ENCODE results near the gene LHPP. TPM values are rescaled to one million over a fixed set of nuclear protein-coding genes. Genes with fewer than 3 reads are reported as not detected.

LHPP gene
- total and polyA plus RNA-seq, 8 donors = 12.2 to 26.8 (median 15.0) TPM

DNA sequence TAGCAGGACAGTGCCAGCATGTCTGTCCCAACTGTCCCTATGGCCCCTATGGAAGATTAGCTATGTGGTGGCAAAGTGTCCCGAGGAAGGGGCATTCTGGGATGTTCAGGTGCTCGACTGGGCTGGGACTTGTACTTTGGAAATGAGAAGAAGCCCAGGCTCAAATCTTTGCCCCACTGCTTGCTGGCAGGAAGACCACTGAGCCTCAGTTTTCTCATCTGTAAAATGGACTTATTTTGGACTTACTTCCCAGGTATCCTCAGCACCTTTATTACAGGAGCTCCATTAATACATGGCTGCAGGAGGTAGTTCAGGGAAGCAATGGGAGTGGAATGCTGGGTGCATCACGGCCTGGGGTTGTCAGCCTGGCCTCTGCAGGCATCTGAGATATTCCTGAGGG is 71.2 kb downstream of the LHPP start:
- no peak for ATAC-seq
- Histone ChIP-seq H3K36me3 (no peaks in the 10 kb centered on the region), H3K4me3 (no peak overlapping the region), H3K9me3 (no peaks in the 10 kb centered on the region), H3K27me3 (no peaks in the 10 kb centered on the region), H3K27ac (no peak overlapping the region), H3K4me1 (peaks cover 0 to 36% of the 10 kb centered on the region in 2 donors)
- intact Hi-C loops (cut with DNase I) = loop anchor here in 1 of 2 donors (5.0 kb wide), 2 partner anchors 210 to 290 kb away; partner anchors contain the start of gene FAM53B
- TF ChIP-seq, protein P1, sequence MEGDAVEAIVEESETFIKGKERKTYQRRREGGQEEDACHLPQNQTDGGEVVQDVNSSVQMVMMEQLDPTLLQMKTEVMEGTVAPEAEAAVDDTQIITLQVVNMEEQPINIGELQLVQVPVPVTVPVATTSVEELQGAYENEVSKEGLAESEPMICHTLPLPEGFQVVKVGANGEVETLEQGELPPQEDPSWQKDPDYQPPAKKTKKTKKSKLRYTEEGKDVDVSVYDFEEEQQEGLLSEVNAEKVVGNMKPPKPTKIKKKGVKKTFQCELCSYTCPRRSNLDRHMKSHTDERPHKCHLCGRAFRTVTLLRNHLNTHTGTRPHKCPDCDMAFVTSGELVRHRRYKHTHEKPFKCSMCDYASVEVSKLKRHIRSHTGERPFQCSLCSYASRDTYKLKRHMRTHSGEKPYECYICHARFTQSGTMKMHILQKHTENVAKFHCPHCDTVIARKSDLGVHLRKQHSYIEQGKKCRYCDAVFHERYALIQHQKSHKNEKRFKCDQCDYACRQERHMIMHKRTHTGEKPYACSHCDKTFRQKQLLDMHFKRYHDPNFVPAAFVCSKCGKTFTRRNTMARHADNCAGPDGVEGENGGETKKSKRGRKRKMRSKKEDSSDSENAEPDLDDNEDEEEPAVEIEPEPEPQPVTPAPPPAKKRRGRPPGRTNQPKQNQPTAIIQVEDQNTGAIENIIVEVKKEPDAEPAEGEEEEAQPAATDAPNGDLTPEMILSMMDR (IDR thresholded peaks at IDR 0.05) = no peak
- no peak for DNase-seq

DNA sequence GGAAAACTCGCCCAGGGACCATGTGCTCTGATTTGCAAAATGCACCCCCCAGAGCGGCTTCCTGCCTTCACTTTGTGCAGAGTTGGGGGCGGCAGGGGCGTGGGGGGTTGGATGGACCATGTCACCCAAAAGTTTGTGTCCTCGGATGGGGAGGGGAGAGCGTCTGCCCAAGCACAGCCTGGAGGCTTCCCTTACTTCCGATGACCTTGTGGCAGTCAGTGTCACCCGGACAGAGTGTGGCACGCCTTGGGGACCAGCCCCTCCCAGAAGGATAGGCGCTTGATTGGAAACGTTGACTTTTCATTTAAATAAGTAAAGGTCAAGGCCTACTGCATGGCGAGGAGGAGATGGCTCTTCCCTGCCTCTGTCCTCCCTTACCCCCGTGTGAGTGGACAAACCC is 71.6 kb downstream of the LHPP start:
- no peak overlapping the region for H3K4me3 ChIP-seq
- TF ChIP-seq, protein P1 (IDR thresholded peaks at IDR 0.05) = no peak
- ATAC-seq (no peak), DNase-seq (no peak)
- no peaks in the 10 kb centered on the region for H3K27me3 ChIP-seq
- no peaks in the 10 kb centered on the region for H3K9me3 ChIP-seq
- H3K36me3 ChIP-seq = no peaks in the 10 kb centered on the region
- no peak overlapping the region for H3K27ac ChIP-seq
- peaks cover 0 to 36% of the 10 kb centered on the region in 2 donors for H3K4me1 ChIP-seq
- intact Hi-C loops (cut with DNase I) = loop anchor here in 1 of 2 donors (5.0 kb wide), 2 partner anchors 209 to 289 kb away; partner anchors contain the start of gene FAM53B

DNA sequence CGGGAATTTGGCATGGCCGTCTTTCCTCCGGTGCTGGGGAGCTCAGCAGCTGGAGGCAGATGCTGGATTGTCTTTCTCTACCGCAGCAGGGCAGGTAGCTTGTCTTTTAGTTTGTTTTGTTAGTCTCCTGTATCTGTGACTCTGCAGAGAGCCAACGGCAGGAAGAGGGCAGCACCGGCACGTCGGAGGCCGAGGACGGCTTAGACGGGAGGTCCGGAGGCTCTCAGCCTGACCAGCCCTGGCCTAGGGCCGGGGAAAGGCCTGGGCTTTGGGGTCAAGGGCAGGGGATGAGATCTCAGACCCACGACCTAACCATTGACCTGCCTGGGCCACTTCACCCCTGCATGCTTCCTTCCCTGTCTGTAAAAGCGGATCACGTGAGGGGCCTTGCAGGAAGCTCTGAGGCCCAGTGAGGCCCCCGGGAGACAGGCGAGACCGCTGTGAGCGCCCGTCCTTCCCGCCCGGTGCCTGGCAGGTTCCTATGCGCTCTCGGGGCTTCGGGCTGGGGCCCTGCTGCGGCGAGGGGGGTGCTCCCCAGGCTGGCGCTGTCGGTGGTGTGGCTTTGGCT is 72.7 kb downstream of the LHPP start:
- Histone ChIP-seq H3K27ac (peak overlapping the region in 1 of 2 donors; percentile 68), H3K4me3 (no peak overlapping the region), H3K27me3 (no peaks in the 10 kb centered on the region), H3K4me1 (peaks cover 0 to 36% of the 10 kb centered on the region in 2 donors), H3K36me3 (no peaks in the 10 kb centered on the region), H3K9me3 (no peaks in the 10 kb centered on the region)
- DNase-seq = peak; percentile 32 to 87 (median 54)
- intact Hi-C loops (cut with DNase I) = loop anchor here in 1 of 2 donors (5.0 kb wide), 2 partner anchors 208 to 288 kb away; partner anchors contain the start of gene FAM53B
- ATAC-seq = peak; percentile 16
- TF ChIP-seq, protein P1 (IDR thresholded peaks at IDR 0.05) = peak in 1 of 2 donors; percentile 10

DNA sequence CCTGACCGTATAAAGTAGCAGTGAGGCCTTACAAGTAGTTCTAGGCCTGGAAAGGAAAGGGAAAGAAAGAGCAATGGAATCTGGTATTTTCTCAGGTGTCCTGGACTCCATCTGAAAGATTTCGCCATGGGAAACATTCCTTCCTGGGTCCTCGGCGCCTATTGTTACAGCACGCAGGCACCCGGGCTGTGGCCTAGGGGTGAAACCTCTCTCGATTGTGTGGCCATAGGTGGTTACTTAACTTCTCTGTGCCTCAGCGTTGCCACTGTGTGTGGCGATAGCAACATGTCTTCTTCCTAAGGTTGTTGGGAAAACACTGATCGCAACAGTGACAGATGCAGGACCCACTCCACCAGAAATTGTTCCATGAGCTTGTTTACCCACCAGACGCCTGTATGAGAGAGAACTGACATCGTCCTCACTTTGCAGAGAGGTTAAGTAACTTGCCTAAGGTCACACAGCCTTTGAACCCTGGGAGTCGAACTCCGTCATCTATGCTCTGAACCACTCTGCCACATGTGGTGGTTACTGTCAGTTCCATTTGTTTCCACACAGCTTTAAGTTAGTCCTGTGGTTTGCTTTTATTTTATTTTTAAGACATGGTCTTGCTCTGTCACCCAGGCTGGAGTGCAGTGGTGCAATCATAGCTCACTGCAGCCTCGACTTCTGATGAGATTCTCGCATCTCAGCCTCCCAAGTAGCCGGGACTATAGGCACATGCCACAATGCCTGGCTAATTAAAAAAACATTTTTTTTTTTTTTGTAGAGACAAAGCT is 73.4 kb downstream of the LHPP start:
- peaks cover 0 to 33% of the 10 kb centered on the region in 2 donors for H3K4me1 ChIP-seq
- peak overlapping the region in 1 of 2 donors; percentile 68 for H3K27ac ChIP-seq
- H3K4me3 ChIP-seq = no peak overlapping the region
- TF ChIP-seq, protein P1 (IDR thresholded peaks at IDR 0.05) = no peak
- ATAC-seq = no peak
- H3K9me3 ChIP-seq = no peaks in the 10 kb centered on the region
- DNase-seq = peak in 1 of 4 donors; percentile 79
- intact Hi-C loops (cut with DNase I) = loop anchor here in 1 of 2 donors (5.0 kb wide), 2 partner anchors 207 to 287 kb away; partner anchors contain the start of gene FAM53B
- H3K27me3 ChIP-seq = no peaks in the 10 kb centered on the region
- no peaks in the 10 kb centered on the region for H3K36me3 ChIP-seq

All from left lung (tissue), 10 donors.